ENCODE data around the gene SYT1.
"Not testable (repeated sequence)": the region's sequence is repeated elsewhere in the genome, so short reads cannot be mapped to it uniquely, and the experiment has no call there.

The SYT1 gene

DNA sequence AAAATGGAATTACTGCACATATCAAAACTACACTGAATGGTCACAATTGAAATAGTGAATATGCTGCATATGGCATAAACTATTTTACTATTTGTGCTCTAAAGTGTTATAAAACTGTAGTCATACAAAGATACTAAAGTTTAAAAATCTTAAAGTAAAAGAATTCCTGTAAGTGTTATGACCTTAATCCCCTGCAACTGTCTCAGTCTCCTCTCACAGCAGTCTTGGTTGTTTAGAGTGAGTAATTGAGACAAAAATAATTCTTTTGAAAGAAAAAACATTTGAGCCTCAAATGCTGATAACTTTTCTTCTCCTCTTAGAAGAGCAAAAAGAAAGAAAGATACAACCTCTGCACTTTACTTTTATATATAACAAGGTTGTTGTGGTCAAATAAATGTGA is 99.9 kb downstream of the SYT1 start:
- no peak overlapping the region for H3K4me3 ChIP-seq (ENCODE audit: low read depth, low read length)

DNA sequence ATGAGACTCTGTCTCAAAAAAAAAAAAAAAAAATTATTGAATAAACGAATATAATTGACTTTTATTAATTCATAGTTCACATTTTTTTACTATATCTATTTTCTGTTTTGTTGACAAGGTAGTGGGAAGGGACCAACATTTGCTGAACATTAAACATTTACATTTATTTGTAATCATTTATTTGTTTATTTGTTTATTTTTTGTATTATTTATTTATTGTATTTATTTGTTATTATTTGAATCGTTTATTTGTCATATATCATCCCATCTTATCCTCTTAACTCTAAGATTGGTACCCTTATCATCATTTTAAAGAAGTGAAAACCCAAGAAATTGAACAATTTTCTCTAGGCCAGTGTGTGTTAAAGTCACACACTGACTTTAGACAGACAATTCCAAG is 101.5 kb downstream of the SYT1 start:
- H3K4me3 ChIP-seq (ENCODE audit: low read depth, low read length) = no peak overlapping the region

DNA sequence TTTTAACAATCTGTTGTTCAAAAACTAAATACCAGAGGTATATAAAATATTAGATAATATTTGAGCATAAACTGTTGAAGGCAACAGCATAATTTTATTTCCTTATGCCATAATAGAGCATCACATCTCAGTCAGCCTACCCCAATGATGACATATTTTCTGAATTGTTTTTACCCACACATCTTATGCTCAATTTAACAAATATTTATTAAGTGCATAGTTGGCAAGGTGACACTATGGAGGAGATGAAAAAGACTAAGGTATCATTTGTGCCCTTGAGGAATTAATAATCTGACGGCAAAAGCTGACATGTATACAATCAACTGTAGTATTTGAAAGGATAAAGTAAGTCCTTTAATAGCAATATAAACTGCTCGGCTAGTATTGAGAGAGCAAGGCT is 102.4 kb downstream of the SYT1 start:
- H3K4me3 ChIP-seq (ENCODE audit: low read depth, low read length) = no peak overlapping the region

DNA sequence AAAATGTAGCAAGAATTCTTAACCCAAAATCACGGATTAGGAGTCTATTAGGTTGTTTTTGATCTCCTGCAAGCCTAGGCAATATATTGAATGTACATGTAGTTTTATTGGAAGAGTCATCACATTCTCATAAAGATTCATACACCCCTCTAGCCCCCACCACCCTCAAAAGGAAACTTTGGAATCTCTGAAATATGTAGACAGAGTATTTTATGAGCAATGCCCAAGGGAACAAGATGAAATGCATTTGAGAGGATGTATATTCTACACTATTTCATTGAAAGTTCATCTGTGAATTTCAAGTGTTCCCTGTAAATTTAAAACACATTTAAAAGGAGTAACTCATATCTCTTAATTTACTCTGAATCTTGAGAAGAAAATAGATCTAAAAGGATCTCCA is 103.7 kb downstream of the SYT1 start:
- no peak overlapping the region for H3K4me3 ChIP-seq (ENCODE audit: low read depth, low read length)

- H3K4me3 ChIP-seq (ENCODE audit: low read depth, low read length) = no peak overlapping the region
These were observed 105.5 kb downstream of the SYT1 start for GRCh38 chr12:78970041-78970440.

- H3K4me3 ChIP-seq (ENCODE audit: low read depth, low read length) = no peak overlapping the region
These were observed 112.8 kb downstream of the SYT1 start for GRCh38 chr12:78977304-78977867.

DNA sequence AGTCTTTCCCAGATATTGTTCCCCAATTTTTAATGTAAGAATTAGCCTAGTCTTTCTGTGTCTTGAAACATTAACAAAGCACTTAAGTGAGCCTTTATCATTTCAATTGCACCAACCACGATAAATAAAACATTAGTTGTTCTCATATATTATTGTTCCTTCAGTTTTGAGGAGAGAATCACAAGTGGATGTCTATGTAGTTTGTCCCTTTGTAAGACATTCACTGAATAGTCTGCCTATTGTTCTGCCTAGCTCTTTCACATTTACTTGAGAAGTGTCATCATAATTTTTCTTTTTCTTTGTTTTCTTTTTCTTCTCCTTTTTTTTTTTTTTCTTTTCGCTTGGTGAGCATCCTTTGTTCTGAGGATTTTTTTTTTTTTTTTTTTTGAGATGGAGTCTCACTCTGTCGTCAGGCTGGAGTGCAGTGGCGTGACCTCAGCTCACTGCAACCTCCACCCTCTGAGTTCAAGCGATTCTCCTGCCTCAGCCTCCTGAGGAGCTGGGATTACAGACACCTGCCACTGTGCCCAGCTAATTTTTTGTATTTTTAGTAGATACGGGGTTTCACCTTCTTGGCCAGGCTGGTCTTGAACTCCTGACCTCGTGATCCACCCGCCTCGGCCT is 129.7 kb downstream of the SYT1 start:
- no peak overlapping the region for H3K4me3 ChIP-seq (ENCODE audit: low read depth, low read length)

- no peak overlapping the region for H3K4me3 ChIP-seq (ENCODE audit: low read depth, low read length)
These were observed 135.9 kb downstream of the SYT1 start for GRCh38 chr12:79000501-79000900.

- no peak overlapping the region for H3K4me3 ChIP-seq (ENCODE audit: low read depth, low read length)
These were observed 136.8 kb downstream of the SYT1 start for GRCh38 chr12:79001404-79001803.

DNA sequence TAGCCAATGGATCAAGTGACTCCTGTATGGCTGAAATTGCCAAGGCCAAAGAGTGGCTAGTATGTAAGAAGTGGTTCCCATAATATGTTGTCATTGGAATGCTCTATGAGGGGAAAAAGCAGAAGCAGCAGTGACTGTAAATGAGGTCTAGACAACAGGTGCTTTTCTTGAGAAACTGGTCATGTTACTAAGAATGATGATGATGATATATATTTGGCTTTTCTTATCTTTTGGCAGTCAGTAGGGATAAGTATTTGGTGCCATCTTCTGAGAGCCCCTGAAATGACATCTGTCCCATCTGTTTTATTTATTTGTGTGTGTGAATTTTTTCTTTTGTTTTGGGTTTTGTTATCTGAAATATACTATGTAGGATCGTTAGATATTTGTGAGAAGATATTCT is 141.7 kb downstream of the SYT1 start:
- no peak overlapping the region for H3K4me3 ChIP-seq (ENCODE audit: low read depth, low read length)

DNA sequence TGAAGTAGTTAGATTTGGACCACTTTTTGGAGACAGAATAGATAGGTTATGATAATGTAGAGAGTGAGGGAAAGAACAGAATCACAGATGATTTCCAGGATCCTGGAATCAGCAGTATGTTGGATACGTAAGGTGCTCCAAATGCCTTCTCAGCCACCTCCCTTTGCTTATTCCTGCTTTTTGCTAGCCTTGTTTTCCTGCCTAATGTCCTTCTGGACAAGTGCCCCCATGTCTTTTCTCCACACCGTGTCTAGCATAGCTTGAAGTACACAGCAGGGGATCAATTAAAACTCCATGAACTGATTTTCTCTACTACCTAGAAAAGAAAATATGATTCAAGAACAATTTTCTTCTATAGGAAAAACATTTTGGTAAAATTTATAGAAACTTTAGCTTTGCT is 144.0 kb downstream of the SYT1 start:
- no peak overlapping the region for H3K4me3 ChIP-seq (ENCODE audit: low read depth, low read length)

DNA sequence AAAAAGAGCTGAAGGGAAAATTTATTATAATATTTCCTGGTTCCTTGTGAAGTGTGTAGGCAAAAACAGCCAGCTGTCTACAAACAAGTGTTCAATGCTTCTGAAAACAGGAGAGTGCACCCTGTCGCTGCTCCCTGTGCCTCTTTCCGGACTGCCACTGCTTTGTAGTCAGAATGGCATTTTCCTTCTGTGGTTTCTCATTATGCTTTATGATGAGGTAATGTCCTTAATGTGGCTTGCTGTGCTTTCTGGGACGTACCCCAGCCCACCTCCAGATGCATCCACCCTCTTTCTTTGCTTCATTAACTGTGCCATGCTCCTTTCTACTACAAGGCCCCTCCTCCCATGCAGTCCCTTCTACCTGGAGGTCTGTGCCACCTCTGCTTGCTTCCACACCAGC is 148.1 kb downstream of the SYT1 start:
- no peak overlapping the region for H3K4me3 ChIP-seq (ENCODE audit: low read depth, low read length)

DNA sequence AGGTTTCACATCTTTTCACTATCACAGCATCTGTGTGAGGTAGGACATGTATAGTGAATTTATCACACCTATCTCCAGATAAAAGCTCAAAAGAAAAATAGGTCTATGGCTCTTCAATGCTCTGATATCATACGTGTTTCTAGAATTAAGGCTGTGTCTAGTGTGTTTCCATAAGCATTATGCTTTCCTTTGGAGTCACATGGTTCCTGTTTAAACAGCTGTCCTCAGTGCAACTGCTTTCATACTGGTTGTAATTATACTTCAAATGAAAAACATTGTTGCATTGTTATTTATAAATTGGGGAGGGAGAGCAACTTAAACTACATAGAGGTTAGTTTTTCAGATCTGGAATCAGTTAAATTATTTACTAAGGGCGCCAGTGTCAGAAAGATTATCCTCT is 151.6 kb downstream of the SYT1 start:
- H3K4me3 ChIP-seq (ENCODE audit: low read depth, low read length) = no peak overlapping the region

DNA sequence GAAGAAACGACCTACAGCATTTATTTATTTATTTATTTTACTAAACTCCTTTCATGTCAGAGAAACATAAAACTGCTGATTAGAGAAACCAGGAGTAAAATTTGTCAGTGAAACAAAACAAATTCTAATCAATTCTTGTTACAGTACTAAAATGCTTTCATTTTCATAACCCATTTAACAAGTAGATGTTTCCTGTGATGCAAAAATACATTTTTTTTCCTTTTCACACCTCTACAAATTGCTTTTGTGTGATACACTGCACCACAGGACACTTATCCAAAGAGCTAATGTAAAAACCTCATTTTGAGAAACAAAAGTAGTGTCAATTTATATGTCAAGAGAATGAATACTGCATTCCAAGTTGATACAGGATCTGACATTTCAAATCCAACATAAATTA is 155.1 kb downstream of the SYT1 start:
- no peak overlapping the region for H3K4me3 ChIP-seq (ENCODE audit: low read depth, low read length)

- H3K4me3 ChIP-seq (ENCODE audit: low read depth, low read length) = no peak overlapping the region
These were observed 155.5 kb downstream of the SYT1 start for GRCh38 chr12:79020106-79020505.

DNA sequence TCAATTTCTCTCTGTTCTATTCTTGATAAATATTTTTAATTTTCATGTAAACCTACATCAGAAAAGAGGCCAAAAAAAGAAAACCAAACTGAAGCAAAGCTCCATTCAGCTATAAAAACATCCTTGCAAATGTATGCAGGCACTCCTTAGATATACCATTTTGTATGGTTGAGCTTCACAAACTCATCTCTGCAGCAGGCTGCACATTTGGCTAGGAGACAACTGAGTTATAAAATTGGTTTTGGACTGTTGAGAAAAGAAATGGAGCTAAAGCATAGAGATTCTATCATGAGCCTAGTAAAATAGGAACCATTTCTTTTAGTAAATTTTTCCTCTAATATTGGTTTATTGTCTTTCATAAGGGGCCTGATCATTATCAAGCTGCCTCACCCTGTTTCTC is 156.4 kb downstream of the SYT1 start:
- no peak overlapping the region for H3K4me3 ChIP-seq (ENCODE audit: low read depth, low read length)

- no peak overlapping the region for H3K4me3 ChIP-seq (ENCODE audit: low read depth, low read length)
These were observed 158.7 kb downstream of the SYT1 start for GRCh38 chr12:79023261-79023660.

- H3K4me3 ChIP-seq (ENCODE audit: low read depth, low read length) = no peak overlapping the region
These were observed 159.2 kb downstream of the SYT1 start for GRCh38 chr12:79023784-79024183.

GRCh38 chr12:79033788-79034187 is 169.2 kb downstream of the SYT1 start:
- no peak overlapping the region for H3K4me3 ChIP-seq (ENCODE audit: low read depth, low read length)

GRCh38 chr12:79044748-79045147 is 180.2 kb downstream of the SYT1 start:
- H3K4me3 ChIP-seq (ENCODE audit: low read depth, low read length) = not testable (repeated sequence)

DNA sequence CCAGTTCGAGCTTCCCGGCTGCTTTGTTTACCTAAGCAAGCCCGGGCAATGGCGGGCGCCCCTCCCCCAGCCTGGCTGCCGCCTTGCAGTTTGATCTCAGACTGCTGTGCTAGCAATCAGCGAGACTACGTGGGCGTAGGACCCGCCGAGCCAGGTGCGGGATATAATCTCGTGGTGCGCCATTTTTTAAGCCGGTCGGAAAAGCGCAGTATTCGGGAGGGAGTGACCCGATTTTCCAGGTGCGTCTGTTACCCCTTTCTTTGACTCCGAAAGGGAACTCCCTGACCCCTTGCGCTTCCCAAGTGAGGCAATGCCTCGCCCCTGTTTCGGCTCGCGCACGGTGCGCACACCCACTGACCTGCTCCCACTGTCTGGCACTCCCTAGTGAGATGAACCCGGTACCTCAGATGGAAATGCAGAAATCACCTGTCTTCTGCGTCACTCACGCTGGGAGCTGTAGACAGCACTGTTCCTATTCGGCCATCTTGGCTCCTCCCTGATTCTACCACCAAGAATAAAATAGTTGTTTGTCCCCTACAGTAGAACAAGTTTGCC is 180.7 kb downstream of the SYT1 start:
- peak overlapping the region; percentile 37 for H3K4me3 ChIP-seq (ENCODE audit: low read depth, low read length)

DNA sequence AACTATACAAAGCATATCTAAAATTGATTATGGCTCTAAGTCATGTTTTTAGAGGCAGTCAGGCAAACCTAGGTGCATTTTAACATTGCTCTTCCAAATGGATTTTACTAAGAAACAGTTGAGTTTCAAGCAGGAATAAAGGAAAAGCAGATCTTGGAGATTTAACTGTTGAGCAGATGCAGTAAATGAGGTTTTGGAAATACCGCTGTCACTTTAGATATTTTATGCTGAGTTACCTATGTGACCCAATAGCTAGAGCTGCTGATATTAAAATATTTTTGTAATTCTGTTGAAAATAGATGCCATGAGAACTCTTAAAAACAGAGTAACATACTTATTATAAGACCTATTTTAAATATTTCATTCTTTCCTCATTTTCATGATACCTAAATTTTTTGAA is 181.4 kb downstream of the SYT1 start:
- H3K4me3 ChIP-seq (ENCODE audit: low read depth, low read length) = no peak overlapping the region

- H3K4me3 ChIP-seq (ENCODE audit: low read depth, low read length) = no peak overlapping the region
These were observed 184.4 kb downstream of the SYT1 start for GRCh38 chr12:79048962-79049361.
